Measurements from ENCODE around the gene CYTH1.

CYTH1 gene

DNA sequence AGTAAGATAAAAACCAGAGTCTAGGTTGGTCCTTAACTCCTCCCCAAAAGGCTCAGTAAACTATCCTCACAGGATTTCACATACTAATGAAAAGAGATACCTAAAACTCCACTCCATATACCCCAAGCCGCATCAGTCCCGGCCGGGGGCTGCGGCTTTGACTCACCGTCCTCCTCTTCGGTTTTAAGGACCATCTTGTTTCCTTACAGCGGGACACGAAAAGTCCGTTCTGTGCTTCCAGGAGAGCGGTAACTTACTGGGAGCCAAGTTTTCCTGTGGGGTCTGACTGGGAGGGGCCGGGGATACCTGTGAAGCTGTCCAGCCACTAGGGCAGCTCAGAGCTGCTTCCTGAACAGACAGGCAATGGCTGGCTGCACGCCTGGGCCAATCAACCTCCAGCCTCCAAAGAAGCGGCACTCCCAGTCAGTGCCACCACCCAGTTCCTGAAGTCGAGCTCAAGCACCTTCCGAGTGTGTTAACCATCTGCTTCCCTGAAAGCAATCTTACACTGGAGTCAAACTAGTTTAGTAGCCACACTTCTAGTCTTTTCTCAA is 45.5 kb downstream of the CYTH1 start:
- peak; percentile 55 for DNase-seq (ENCODE audit: low spot score)

GRCh38 chr17:78735832-78736525 is 46.1 kb downstream of the CYTH1 start:
- DNase-seq (ENCODE audit: low spot score): no peak

DNA sequence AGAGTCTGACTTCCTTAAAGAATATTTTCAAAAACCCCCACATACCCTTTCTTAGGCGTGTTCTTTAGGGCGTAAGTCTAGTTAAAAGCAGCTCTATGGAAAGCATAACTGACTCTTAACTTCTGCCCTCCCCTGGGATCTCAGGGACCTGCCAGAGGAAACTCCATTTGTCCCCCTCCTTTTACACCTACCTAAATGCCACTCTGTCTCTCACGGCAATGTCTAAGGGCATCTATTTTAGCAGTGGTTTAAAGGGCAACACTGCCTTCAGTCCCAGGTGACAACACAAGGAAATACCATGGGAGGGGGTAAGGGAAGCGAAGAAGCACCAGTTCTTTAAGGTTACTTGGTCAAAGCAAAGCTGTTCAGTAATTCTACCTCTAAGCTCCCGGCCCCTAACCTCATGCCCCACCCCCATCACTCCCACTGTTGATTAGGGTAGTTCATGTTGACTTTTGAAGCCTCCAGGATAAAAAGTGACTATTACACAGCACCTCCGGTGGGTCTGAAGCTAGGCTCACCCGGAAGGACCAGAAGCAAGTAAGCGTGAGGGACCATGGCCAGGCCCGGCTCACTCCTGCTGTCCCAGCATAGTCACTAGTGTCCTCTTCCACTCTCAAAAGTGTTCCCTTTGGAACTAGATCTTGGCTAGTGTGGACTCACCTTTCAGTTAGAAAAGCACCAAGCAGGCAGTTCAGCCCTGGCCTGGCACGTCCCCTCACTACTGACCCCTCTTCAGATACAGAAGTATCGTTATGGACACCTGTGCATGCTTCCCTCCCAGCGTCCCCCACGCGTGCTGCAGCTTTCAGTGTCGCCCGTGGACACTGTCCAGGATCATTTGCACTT is 47.1 kb downstream of the CYTH1 start:
- DNase-seq (ENCODE audit: low spot score): no peak

GRCh38 chr17:78732354-78732753 is 49.7 kb downstream of the CYTH1 start:
- DNase-seq (ENCODE audit: low spot score): no peak

- DNase-seq (ENCODE audit: low spot score): no peak
Measured at GRCh38 chr17:78731904-78732303, 50.2 kb downstream of the CYTH1 start.

GRCh38 chr17:78729641-78730040 is 52.4 kb downstream of the CYTH1 start:
- no peak for DNase-seq (ENCODE audit: low spot score)

DNA sequence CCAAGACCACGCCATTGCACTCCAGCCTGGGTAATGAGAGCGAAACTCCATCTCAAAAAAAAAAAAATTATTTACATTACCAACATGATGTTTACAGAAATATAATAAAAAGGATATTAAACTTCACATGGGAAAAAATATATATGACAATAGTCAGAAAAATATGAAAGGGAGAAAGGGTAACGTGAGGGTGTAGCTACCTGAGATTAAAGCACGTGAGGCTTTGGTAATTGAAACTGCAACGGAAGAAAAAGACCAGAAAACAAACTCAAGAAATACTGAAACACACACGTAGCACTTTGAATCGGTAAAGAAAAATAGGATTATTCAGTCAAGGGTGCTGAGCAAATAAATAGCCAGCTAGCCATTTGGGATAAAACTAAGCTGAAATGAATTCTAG is 53.6 kb downstream of the CYTH1 start:
- no peak for DNase-seq (ENCODE audit: low spot score)

- DNase-seq (ENCODE audit: low spot score): no peak
Measured at GRCh38 chr17:78727476-78728229, 54.4 kb downstream of the CYTH1 start.

GRCh38 chr17:78727057-78727456 is 55.0 kb downstream of the CYTH1 start:
- DNase-seq (ENCODE audit: low spot score): no peak

DNA sequence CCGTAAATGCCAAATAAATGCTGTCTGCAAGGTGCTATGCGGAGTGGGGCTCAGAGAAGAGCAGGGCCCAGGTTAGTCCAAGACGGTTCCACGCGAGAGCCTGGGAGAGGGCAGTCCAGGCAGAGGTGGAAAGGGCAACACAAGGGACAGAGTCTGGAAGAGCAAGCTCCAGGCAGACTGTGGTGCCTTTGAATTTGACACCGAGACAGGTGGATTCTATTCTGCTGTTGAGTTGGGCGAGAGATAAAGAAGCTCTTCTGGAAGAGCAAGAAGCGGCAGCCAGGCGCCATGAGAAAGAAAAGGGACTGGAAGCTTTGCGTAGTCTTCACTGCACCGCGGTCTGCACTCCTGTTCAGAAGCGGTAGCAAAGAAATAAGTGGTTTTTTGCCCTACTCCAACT is 55.6 kb downstream of the CYTH1 start:
- no peak for DNase-seq (ENCODE audit: low spot score)

GRCh38 chr17:78725448-78726021 is 56.5 kb downstream of the CYTH1 start:
- DNase-seq (ENCODE audit: low spot score): no peak

GRCh38 chr17:78724999-78725398 is 57.1 kb downstream of the CYTH1 start:
- DNase-seq (ENCODE audit: low spot score): no peak

- DNase-seq (ENCODE audit: low spot score): no peak
Measured at GRCh38 chr17:78724544-78724943, 57.5 kb downstream of the CYTH1 start.

- no peak for DNase-seq (ENCODE audit: low spot score)
Measured at GRCh38 chr17:78723957-78724356, 58.1 kb downstream of the CYTH1 start.

GRCh38 chr17:78723001-78723796 is 58.9 kb downstream of the CYTH1 start:
- peak; percentile 86 for DNase-seq (ENCODE audit: low spot score)

GRCh38 chr17:78722246-78722761 is 59.8 kb downstream of the CYTH1 start:
- no peak for DNase-seq (ENCODE audit: low spot score)

DNA sequence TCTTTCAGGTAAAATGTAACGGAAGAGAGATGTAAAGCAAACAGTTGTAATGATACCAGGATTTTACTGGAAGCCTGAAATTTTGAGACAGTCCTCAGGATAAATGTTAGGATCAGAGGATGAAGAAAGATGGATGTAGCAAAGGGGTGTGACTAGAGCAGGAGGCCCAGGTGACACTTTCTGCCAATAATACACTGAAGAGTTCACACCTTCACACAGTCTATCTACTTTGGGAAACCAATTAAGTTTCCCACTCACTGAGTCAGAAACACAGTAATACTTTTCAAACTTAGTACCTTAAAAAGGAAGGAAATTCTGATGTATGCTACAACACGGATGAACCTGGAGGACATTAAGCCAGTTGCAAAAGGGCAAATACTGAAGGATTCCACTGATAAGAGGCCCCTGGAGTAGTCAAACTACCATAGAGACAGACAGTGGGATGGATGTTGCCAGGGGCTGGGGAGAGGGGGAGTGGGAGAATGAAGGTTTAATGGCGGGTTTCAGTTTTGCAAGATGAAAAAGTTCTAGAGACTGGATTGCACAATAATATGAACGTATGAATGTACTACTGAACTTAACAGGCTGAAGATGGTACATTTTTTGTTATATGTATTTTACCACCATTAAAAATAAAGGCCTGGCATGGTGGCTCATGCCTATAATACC is 62.3 kb downstream of the CYTH1 start:
- DNase-seq (ENCODE audit: low spot score): no peak

GRCh38 chr17:78718575-78719208 is 63.4 kb downstream of the CYTH1 start:
- no peak for DNase-seq (ENCODE audit: low spot score)

- DNase-seq (ENCODE audit: low spot score): peak; percentile 43
Measured at GRCh38 chr17:78717431-78717980, 64.6 kb downstream of the CYTH1 start.

All from SK-N-DZ (cell line).